HCT116 (cell line): Measurements from ENCODE around the gene HECW1. TPM values are rescaled to one million over a fixed set of nuclear protein-coding genes. Genes with fewer than 3 reads are reported as not detected.

Source experiments
- ATAC-seq: fragments of 200-7000 bp; cut with Tn5 transposase; 2 replicates; pipeline ENCODE4 v1.9.1; 2020; ENCODE audit warnings: mild to moderate bottlenecking, moderate library complexity
- BruUV-seq: library from RNA; stranded (reverse); fragments of 400-500 nt; replicated peaks from 2 replicates; lab custom pipeline; 2021; lab: Mats Ljungman, UMichigan
- CTCF ChIA-PET: fragments of 300-600 bp; sonication (Branson Sonifier 250); formaldehyde crosslinking; loops from one replicate; lab custom pipeline; 2021; ENCODE audit warnings: antibody characterized with exemption; lab: Charles Lee
- POLR2A ChIA-PET: fragments of 300-600, 350-600 bp; sonication (Branson Sonifier 250); formaldehyde crosslinking; loops from one replicate; lab custom pipeline; 2021; ENCODE audit warnings: antibody characterized with exemption; lab: Charles Lee
- RAD21 ChIA-PET, 2 experiments: fragments of 300-600 bp; sonication (Branson Sonifier 250); formaldehyde crosslinking; loops; one replicate each; lab custom pipeline; 2023; ENCODE audit warnings: low total read pairs in 2 of 2; ENCODE audit not compliant: uncharacterized antibody in 2 of 2, unreplicated experiment in 2 of 2, low non-redundant PET in 1 of 2; lab: Charles Lee
- DNase-seq: peaks from one replicate; pipeline ENCODE4 v3.0.0-alpha.2; 2010; ENCODE audit warnings: low read depth, low spot score
- H2AFZ ChIP-seq: fragments of 200-600 bp; shearing (Covaris generic), sonication (generic); 2 replicates; pipeline ENCODE4 v1.6.1; 2017; ENCODE audit warnings: low read depth, mixed run types, mixed read lengths, antibody characterized with exemption, low read length; ENCODE audit not compliant: poor library complexity, severe bottlenecking
- H3K27ac ChIP-seq: 2 replicates; pipeline ENCODE4 v1.5.1; 2012; ENCODE audit warnings: low read depth, low read length
- H3K27me3 ChIP-seq: fragments of 200-600 bp; sonication (generic); 2 replicates; pipeline ENCODE4 v1.6.1; 2016; ENCODE audit warnings: mixed run types, low read length, mixed read lengths; ENCODE audit not compliant: insufficient read depth
- H3K36me3 ChIP-seq, 2 experiments: fragments of 200-500 bp in 1 of 2; fragments of 200-600 bp in 1 of 2; sonication (Bioruptor generic) in 1 of 2; sonication (generic) in 1 of 2; 2 replicates each; pipeline versions ENCODE4 v1.5.1 to v1.6.1; 2014 to 2016; ENCODE audit warnings: low read length in 2 of 2, inconsistent platforms in 1 of 2, mixed read lengths in 1 of 2, mixed run types in 1 of 2; ENCODE audit not compliant: insufficient read depth in 2 of 2, control insufficient read depth in 1 of 2
- H3K4me1 ChIP-seq, 2 experiments: fragments of 200-600 bp in 1 of 2; sonication (generic) in 1 of 2; 2 replicates each; pipeline versions ENCODE4 v1.5.1 to v1.6.1; 2012 to 2017; ENCODE audit warnings: low read length in 2 of 2, inconsistent platforms in 1 of 2, mild to moderate bottlenecking in 1 of 2, mixed read lengths in 1 of 2, mixed run types in 1 of 2, moderate library complexity in 1 of 2; ENCODE audit not compliant: insufficient read depth in 2 of 2, control insufficient read depth in 1 of 2
- H3K4me2 ChIP-seq: fragments of 200-600 bp; sonication (generic); 2 replicates; pipeline ENCODE4 v1.6.1; 2017; ENCODE audit warnings: mixed run types, low read length, mixed read lengths
- H3K4me3 ChIP-seq, 2 experiments: fragments of 200-600 bp in 1 of 2; sonication (generic) in 1 of 2; replicated peaks in 1 of 2; 2 replicates each; pipeline ENCODE4 v1.5.1; 2011 to 2016; ENCODE audit warnings: low read length in 2 of 2, control low read depth in 1 of 2, low read depth in 1 of 2, mild to moderate bottlenecking in 1 of 2, mixed read lengths in 1 of 2, mixed run types in 1 of 2
- H3K79me2 ChIP-seq: fragments of 200-600 bp; sonication (generic); 2 replicates; pipeline ENCODE4 v1.6.1; 2017; ENCODE audit warnings: mild to moderate bottlenecking, mixed run types, low read length, moderate library complexity, mixed read lengths; ENCODE audit not compliant: insufficient read depth
- H3K9ac ChIP-seq: fragments of 200-600 bp; sonication (generic); 2 replicates; pipeline ENCODE4 v1.6.1; 2016; ENCODE audit warnings: low read length, mixed read lengths
- H3K9me2 ChIP-seq: fragments of 200-600 bp; sonication (generic), shearing (Covaris generic); 2 replicates; pipeline ENCODE4 v1.6.1; 2017; ENCODE audit warnings: mixed run types, mild to moderate bottlenecking, moderate library complexity; ENCODE audit not compliant: insufficient read depth
- H3K9me3 ChIP-seq, 2 experiments: fragments of 200-500 bp in 1 of 2; fragments of 200-600 bp in 1 of 2; sonication (Bioruptor generic) in 1 of 2; sonication (generic) in 1 of 2; 2 replicates each; pipeline ENCODE4 v1.6.1; 2014 to 2017; ENCODE audit warnings: low read length in 2 of 2, mixed read lengths in 2 of 2, inconsistent platforms in 1 of 2, low read depth in 1 of 2, mild to moderate bottlenecking in 1 of 2, mixed run types in 1 of 2, moderate library complexity in 1 of 2; ENCODE audit not compliant: control insufficient read depth in 1 of 2, insufficient read depth in 1 of 2
- H4K20me1 ChIP-seq: fragments of 200-600 bp; sonication (generic), shearing (Covaris generic); 2 replicates; pipeline ENCODE4 v1.6.1; 2017; ENCODE audit warnings: mixed run types, mild to moderate bottlenecking, moderate library complexity; ENCODE audit not compliant: insufficient read depth
- CBX3 ChIP-seq: IDR thresholded peaks from 2 replicates; pipeline ENCODE4 v1.6.1; 2012; ENCODE audit warnings: low read depth
- CEBPB ChIP-seq: IDR thresholded peaks from 2 replicates; pipeline ENCODE4 v1.6.1; 2012; ENCODE audit warnings: low read depth
- FOSL1 ChIP-seq: IDR thresholded peaks from 2 replicates; pipeline ENCODE4 v1.6.1; 2012; ENCODE audit warnings: low read depth
- POLR2A ChIP-seq: IDR thresholded peaks from 2 replicates; pipeline ENCODE4 v1.7.0; 2011; ENCODE audit warnings: borderline replicate concordance; ENCODE audit not compliant: insufficient read depth, insufficient read length; ENCODE audit errors: extremely low read depth
- POLR2AphosphoS5 ChIP-seq: IDR thresholded peaks from 2 replicates; pipeline ENCODE4 v1.6.1; 2011; ENCODE audit warnings: mild to moderate bottlenecking, low read depth, low read length, moderate library complexity
- SP1 ChIP-seq: IDR thresholded peaks from 2 replicates; pipeline ENCODE4 v1.6.1; 2012; ENCODE audit warnings: low read depth
- SRF ChIP-seq: IDR thresholded peaks from 2 replicates; pipeline ENCODE4 v1.6.1; 2012; ENCODE audit warnings: low read depth
- YY1 ChIP-seq: IDR thresholded peaks from 2 replicates; pipeline ENCODE4 v1.6.1; 2011; ENCODE audit warnings: low read length, low read depth, moderate library complexity, mild to moderate bottlenecking; ENCODE audit not compliant: insufficient replicate concordance; ENCODE audit errors: extremely low read depth
- ZBTB33 ChIP-seq: IDR thresholded peaks from 2 replicates; pipeline ENCODE4 v1.6.1; 2011; ENCODE audit warnings: mild to moderate bottlenecking, low read length, moderate library complexity; ENCODE audit not compliant: insufficient replicate concordance; ENCODE audit errors: extremely low read depth
- ZFX ChIP-seq: fragments of 450-650 bp; IDR thresholded peaks from 2 replicates; pipeline ENCODE4 v1.6.1; 2017
- intact Hi-C: fragments of 100-400 bp; cut with micrococcal nuclease; formaldehyde crosslinking; loops from 2 replicates; pipeline ENCODE4 v1.10.0; 2022
- total RNA-seq: library from RNA; stranded (reverse); gene quantifications from one replicate; pipeline ENCODE4 v1.2.1, GENCODE V29; 2021; ENCODE audit not compliant: unreplicated experiment
- TF ChIP-seq, protein P1 (sequence below): IDR thresholded peaks from 2 replicates; pipeline ENCODE4 v1.6.1; 2012

Gene HECW1
- total RNA-seq, 1 experiment from 2014 or later: 5.6 TPM

DNA sequence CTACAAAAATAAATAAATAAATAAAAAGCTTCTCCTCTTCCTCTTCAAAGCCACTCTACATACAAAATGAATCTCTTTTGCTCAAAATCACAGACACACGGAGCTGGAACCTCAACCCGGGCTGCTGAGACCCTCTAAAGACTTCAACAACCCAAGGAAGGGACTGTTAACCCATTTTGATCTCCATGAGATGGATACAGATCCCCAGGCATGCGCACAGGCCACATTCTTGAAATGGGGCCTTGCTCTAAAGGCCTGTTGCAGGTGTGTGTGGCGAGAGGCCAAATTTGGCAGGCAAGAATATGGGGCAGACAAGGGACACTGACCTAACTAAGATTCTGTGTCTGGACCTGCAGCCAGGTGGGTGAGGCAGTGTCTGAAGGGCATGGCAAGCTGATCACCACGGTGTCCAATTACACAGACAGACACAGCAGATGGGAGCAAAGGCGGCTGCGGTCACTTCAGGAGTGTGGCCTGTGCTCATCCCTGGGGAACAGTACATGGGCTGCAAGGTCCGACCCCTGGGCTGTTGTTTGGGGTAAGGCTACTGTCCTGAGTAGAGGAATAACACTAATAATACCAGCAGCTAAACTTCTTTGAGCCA is 219.8 kb downstream of the HECW1 start:
- Histone ChIP-seq H3K9ac (no peak overlapping the region), H4K20me1 (no peaks in the 10 kb centered on the region), H3K4me1 (no peaks in the 10 kb centered on the region), H3K79me2 (no peaks in the 10 kb centered on the region), H3K4me2 (no peak overlapping the region), H3K27ac (no peak overlapping the region), H2AFZ (no peak overlapping the region), H3K4me3 (no peak overlapping the region), H3K36me3 (no peaks in the 10 kb centered on the region), H3K9me2 (no peaks in the 10 kb centered on the region), H3K9me3 (no peaks in the 10 kb centered on the region), H3K27me3 (no peaks in the 10 kb centered on the region)
- TF ChIP-seq YY1 (no peak), POLR2AphosphoS5 (no peak), CEBPB (no peak), FOSL1 (no peak), ZFX (no peak), SP1 (no peak), ZBTB33 (no peak), CBX3 (no peak), SRF (no peak), POLR2A (no peak)
- TF ChIP-seq, protein P1, sequence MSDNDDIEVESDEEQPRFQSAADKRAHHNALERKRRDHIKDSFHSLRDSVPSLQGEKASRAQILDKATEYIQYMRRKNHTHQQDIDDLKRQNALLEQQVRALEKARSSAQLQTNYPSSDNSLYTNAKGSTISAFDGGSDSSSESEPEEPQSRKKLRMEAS: no peak
- BruUV-seq: no TSS peak
- no peak for ATAC-seq
- intact Hi-C loops: no loop called here
- ChIA-PET CTCF (no interaction called here), POLR2A (no interaction called here), RAD21 (no interaction called here)
- no peak for DNase-seq
